Measurements from ENCODE around the gene PRKAR1B. TPM values are rescaled to one million over a fixed set of nuclear protein-coding genes. Genes with fewer than 3 reads are reported as not detected.

The PRKAR1B gene
- polyA plus RNA-seq, 1 of the 3 experiments (the other 2 are of a cell fraction) = 63.7 TPM

DNA sequence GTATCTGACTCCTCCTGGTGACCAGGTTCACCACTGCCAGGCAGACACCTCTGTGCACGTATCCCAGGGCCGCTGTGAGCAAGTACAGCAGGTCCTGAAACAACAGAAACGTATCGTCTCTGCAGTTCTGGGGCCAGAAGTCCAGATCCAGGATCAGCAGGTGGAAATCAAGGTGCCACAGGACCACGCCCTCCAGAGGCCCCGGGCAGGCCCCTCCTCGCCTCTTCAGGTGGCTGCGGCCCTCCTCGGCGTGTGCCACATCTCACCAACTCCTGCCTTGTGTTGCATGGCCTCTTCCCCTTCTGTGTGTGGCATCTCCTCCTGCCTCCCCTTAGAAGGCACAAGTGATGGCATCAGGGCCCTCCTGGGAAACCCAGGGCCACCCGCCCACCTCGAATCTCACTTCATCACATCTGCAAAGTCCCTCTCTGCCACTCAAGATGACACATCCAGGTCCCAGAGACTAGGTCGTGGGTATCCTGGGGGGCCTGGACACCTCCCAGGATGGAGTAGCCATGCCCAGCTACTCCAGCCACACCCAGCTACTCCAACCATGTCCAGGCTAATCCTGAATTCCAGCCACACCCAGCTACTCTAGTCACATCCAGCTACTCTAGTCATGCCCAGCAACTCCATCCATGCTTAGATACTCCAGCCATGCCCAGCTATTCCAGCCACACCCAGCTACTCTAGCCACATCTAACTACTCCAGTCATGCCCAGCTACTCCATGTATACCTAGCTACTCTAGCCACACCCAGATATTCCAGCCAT is 53.2 kb downstream of the PRKAR1B start:
- Histone ChIP-seq H4K20me1 (ENCODE audit: insufficient read depth) (no peaks in the 10 kb centered on the region), H3F3A (replicated peaks; ENCODE audit: insufficient read depth) (no peaks in the 10 kb centered on the region), H3K9ac (no peak overlapping the region), H3K9me3 (no peaks in the 10 kb centered on the region), H3K36me3 (replicated peaks in 1 of 2; ENCODE audit: control insufficient read depth in 1 of 2, insufficient read depth in 2 of 2, low read length in 1 of 2) (peaks cover 6 to 18% of the 10 kb centered on the region in 2 experiments), H3K27me3 (ENCODE audit: insufficient read depth) (no peaks in the 10 kb centered on the region), H2AFZ (ENCODE audit: low read depth) (no peak overlapping the region), H3K4me1 (ENCODE audit: control insufficient read depth in 1 of 2, insufficient read depth in 2 of 2, low read depth in 1 of 2, low read length in 1 of 2) (no peaks in the 10 kb centered on the region), H3K4me2 (no peak overlapping the region), H3K27ac (ENCODE audit: low read depth in 2 of 2, low read length in 1 of 2) (no peak overlapping the region), H3K4me3 (ENCODE audit: low read depth in 2 of 2, low read length in 1 of 2) (no peak overlapping the region), H3K79me2 (ENCODE audit: insufficient read depth) (no peaks in the 10 kb centered on the region), H3K9me2 (no peaks in the 10 kb centered on the region)
- POLR2A ChIA-PET = interaction anchor here (0.5 to 0.6 kb wide), 3 partner anchors 13 to 185 kb away, joined by 4 to 6 read pairs (median 4); no protein-coding TSS in a partner anchor
- CTCF ChIA-PET = interaction anchor here (0.9 to 1.1 kb wide), 2 partner anchors 8 to 10 kb away, joined by 4 to 6 read pairs; no protein-coding TSS in a partner anchor
- 97% methylated on average over 13 of the region's 13 CpGs for WGBS (ENCODE audit: low lambda C conversion rate)
- TF ChIP-seq, protein P1, sequence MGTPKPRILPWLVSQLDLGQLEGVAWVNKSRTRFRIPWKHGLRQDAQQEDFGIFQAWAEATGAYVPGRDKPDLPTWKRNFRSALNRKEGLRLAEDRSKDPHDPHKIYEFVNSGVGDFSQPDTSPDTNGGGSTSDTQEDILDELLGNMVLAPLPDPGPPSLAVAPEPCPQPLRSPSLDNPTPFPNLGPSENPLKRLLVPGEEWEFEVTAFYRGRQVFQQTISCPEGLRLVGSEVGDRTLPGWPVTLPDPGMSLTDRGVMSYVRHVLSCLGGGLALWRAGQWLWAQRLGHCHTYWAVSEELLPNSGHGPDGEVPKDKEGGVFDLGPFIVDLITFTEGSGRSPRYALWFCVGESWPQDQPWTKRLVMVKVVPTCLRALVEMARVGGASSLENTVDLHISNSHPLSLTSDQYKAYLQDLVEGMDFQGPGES (IDR thresholded peaks at IDR 0.05; ENCODE audit: low read depth, low read length) = no peak
- no peak for TF ChIP-seq MEF2A (IDR thresholded peaks at IDR 0.05; ENCODE audit: borderline replicate concordance, low read depth)
- no peak for TF ChIP-seq ELF1 (IDR thresholded peaks at IDR 0.05)
- no peak for TF ChIP-seq MXI1 (IDR thresholded peaks at IDR 0.05; ENCODE audit: low read depth, low read length)
- TF ChIP-seq SMC3 (IDR thresholded peaks at IDR 0.05; ENCODE audit: low read depth, low read length) = no peak
- TF ChIP-seq RFX5 (IDR thresholded peaks at IDR 0.05; ENCODE audit: low read length) = no peak
- TF ChIP-seq JUND (IDR thresholded peaks at IDR 0.05) = no peak
- TF ChIP-seq RXRA (IDR thresholded peaks at IDR 0.05; ENCODE audit: borderline replicate concordance, low read depth) = no peak
- TF ChIP-seq, protein P2, sequence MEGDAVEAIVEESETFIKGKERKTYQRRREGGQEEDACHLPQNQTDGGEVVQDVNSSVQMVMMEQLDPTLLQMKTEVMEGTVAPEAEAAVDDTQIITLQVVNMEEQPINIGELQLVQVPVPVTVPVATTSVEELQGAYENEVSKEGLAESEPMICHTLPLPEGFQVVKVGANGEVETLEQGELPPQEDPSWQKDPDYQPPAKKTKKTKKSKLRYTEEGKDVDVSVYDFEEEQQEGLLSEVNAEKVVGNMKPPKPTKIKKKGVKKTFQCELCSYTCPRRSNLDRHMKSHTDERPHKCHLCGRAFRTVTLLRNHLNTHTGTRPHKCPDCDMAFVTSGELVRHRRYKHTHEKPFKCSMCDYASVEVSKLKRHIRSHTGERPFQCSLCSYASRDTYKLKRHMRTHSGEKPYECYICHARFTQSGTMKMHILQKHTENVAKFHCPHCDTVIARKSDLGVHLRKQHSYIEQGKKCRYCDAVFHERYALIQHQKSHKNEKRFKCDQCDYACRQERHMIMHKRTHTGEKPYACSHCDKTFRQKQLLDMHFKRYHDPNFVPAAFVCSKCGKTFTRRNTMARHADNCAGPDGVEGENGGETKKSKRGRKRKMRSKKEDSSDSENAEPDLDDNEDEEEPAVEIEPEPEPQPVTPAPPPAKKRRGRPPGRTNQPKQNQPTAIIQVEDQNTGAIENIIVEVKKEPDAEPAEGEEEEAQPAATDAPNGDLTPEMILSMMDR (IDR thresholded peaks at IDR 0.05) = no peak
- no peak for TF ChIP-seq TAF1 (IDR thresholded peaks at IDR 0.05; ENCODE audit: borderline replicate concordance, low read depth, low read length)
- TF ChIP-seq, protein P3, sequence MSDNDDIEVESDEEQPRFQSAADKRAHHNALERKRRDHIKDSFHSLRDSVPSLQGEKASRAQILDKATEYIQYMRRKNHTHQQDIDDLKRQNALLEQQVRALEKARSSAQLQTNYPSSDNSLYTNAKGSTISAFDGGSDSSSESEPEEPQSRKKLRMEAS (IDR thresholded peaks at IDR 0.05; ENCODE audit: low read depth) = no peak
- TF ChIP-seq FOXJ3 (CRISPR knock-in tag; IDR thresholded peaks at IDR 0.05) = no peak
- no peak for TF ChIP-seq NRF1 (IDR thresholded peaks at IDR 0.05; ENCODE audit: low read depth, low read length)
- TF ChIP-seq GATA2 (CRISPR knock-in tag; IDR thresholded peaks at IDR 0.05) = no peak
- no peak for DNase-seq

DNA sequence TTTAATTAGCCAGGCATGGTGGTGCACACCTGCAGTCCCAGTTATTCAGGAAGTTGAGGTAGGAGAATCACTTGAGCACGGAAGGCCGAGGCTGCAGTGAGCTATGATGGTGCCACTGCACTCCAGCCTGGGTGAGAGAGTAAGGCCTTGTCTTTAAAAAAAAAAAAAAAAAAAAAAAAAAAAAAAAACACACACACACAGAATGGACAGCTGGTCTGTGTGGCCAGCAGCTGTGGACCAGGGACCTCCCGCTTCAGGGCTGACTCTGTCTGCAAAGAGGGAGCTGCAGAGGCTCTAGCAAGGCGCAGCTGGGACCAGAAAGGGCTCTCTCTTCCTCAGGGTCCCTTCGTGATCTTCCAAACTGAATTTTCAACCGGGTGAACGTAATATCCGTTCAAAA is 54.2 kb downstream of the PRKAR1B start:
- POLR2A ChIA-PET = no interaction called here
- 97% methylated on average over 8 of the region's 8 CpGs for WGBS (ENCODE audit: low lambda C conversion rate)

More for the DNA sequence above, 54.2 kb downstream of the PRKAR1B start:
- no peaks in the 10 kb centered on the region for H3K27me3 ChIP-seq (ENCODE audit: insufficient read depth)
- CTCF ChIA-PET = interaction anchor here (1.3 kb wide), 1 partner anchor 127 kb away, joined by 4 read pairs; no protein-coding TSS in a partner anchor
- H4K20me1 ChIP-seq (ENCODE audit: insufficient read depth) = no peaks in the 10 kb centered on the region
- H3K9ac ChIP-seq = no peak overlapping the region
- H3K9me2 ChIP-seq = no peaks in the 10 kb centered on the region
- TF ChIP-seq EZH2phosphoT487 (IDR thresholded peaks at IDR 0.05; ENCODE audit: borderline replicate concordance, low read depth) = no peak
- TF ChIP-seq FOXM1 (IDR thresholded peaks at IDR 0.05; ENCODE audit: low read depth) = no peak
- no peak for TF ChIP-seq NRF1 (IDR thresholded peaks at IDR 0.05; ENCODE audit: low read depth, low read length)
- TF ChIP-seq, protein P2 (IDR thresholded peaks at IDR 0.05) = no peak
- H3K36me3 ChIP-seq (replicated peaks in 1 of 2; ENCODE audit: control insufficient read depth in 1 of 2, insufficient read depth in 2 of 2, low read length in 1 of 2) = peaks cover 6 to 14% of the 10 kb centered on the region in 2 experiments
- H3K79me2 ChIP-seq (ENCODE audit: insufficient read depth) = no peaks in the 10 kb centered on the region
- H3K4me3 ChIP-seq (ENCODE audit: low read depth in 2 of 2, low read length in 1 of 2) = no peak overlapping the region
- no peak overlapping the region for H2AFZ ChIP-seq (ENCODE audit: low read depth)
- H3K4me2 ChIP-seq = no peak overlapping the region
- no peaks in the 10 kb centered on the region for H3F3A ChIP-seq (replicated peaks; ENCODE audit: insufficient read depth)
- peak; percentile 74 for DNase-seq
- no peaks in the 10 kb centered on the region for H3K9me3 ChIP-seq
- H3K27ac ChIP-seq (ENCODE audit: low read depth in 2 of 2, low read length in 1 of 2) = no peak overlapping the region
- no peaks in the 10 kb centered on the region for H3K4me1 ChIP-seq (ENCODE audit: control insufficient read depth in 1 of 2, insufficient read depth in 2 of 2, low read depth in 1 of 2, low read length in 1 of 2)
